Raji (cell line): Measurements from ENCODE around the gene TAF1C.

Source experiments
- POLR2A ChIP-seq: IDR thresholded peaks from 2 replicates; pipeline ENCODE4 v1.6.1; 2011; ENCODE audit warnings: low read depth, low read length, control low read depth; ENCODE audit not compliant: insufficient read depth

The TAF1C gene

GRCh38 chr16:84196101-84196500, 9.2 kb upstream of the TAF1C start:
- no peak for TF ChIP-seq POLR2A

DNA sequence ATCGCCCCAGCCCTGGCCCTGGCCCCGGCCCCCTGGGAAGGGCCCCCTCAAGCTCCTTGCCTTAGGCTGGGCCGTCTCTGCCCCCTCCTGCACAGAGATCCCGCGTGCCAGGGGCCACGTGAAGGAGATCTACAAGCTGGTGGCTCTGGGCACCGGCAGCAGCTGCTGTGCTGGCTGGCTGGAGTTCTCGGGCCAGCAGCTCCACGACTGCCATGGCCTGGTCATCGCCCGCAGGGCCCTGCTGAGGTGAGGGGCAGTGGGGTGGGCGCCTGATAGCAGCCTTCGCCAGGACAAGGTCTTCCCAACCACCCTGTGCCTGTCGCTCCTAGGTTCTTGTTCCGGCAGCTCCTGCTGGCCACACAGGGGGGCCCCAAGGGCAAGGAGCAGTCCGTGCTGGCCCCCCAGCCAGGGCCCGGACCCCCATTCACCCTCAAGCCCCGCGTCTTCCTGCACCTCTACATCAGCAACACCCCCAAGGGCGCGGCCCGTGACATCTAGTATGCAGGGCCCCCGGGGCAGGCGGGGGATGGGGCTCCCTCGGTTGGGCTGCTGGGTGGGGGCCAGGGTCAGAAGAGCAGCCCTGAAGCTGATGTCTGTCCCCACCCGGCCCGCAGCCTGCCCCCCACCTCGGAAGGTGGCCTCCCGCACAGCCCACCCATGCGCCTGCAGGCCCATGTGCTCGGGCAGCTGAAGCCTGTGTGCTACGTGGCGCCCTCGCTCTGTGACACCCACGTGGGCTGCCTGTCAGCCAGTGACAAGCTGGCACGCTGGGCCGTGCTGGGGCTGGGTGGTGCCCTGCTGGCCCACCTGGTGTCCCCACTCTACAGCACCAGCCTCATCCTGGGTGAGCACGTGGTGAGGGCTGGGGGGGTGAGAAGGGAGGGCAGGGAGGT, 8.6 kb upstream of the TAF1C start:
- no peak for TF ChIP-seq POLR2A

DNA sequence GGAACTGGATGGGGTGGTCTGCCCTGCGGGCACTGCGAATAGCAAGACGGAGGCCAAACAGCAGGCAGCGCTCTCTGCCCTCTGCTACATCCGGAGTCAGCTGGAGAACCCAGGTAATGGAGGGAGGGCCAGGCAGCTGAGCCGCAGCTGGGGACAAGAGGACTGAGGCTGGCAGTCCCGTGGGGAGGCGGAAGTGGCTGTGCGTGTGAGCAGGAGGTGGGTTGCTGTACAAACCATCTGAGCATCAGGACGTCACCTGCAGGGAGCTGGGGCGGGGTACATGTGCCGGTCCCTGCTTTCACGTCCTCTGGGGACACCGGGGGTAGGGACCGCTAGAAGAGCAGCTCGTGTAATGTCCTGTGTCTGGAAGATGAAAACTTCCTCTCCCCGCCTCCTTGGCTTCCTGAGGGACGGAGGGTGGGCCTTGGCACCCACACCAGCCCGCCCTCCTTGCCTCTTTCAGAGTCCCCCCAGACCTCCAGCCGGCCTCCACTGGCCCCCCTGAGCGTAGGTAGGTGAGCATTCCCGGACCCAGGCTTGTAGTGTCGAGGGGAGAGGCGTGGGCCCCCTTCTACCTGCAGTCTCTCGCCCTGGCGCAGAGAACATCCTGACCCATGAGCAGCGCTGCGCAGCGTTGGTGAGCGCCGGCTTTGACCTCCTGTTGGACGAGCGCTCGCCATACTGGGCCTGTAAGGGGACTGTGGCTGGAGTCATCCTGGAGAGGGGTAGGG, 7.8 kb upstream of the TAF1C start:
- no peak for TF ChIP-seq POLR2A

DNA sequence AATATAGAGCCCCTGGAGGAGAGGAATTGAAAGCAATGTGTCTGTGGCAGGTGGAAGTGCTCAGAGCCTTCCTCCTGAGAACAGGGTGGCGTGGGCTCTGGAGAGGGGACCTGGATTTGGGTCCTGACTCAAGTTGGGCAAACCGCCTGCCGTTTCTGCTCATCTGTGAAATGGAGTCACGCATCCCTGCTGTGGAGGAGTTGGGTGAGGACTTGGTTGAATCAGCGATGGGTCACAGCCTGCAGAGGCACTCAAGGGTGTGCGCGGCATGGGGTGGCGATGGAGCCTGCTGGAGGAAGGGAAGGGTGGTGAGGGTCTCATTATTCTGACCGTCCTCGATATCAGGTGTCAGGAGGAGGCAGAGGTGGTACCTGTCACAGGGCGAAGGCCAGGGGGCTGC, 7.2 kb upstream of the TAF1C start:
- TF ChIP-seq POLR2A: no peak

- no peak for TF ChIP-seq POLR2A
Observed at GRCh38 chr16:84193480-84193879, 6.6 kb upstream of the TAF1C start.

DNA sequence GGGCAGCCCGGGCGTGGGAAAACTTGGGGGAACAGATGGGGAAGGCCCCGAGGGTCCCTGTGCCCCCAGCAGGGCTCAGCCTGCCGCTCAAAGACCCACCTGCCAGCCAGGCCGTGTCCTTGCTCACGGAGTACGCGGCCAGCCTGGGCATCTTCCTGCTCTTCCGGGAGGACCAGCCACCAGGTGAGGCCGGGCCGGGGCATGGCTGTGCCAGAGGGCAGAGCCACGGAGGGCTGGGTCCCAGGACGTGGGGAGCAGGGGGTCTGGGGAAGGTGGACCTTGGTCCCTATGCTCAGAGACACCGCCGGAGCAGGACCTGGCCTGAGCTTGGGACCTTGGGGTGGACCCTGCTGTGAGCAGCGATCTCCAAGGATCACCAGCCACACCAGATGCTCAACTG, 4.6 kb upstream of the TAF1C start:
- no peak for TF ChIP-seq POLR2A

- TF ChIP-seq POLR2A: no peak
Observed at GRCh38 chr16:84190731-84191388, 4.0 kb upstream of the TAF1C start, which contains the start of gene ADAD2. TSS of gene ADAD2 (plus strand) at chr16:84191157. CDS start at chr16:84191231, 74 bp downstream.

GRCh38 chr16:84184775-84185174, 2.1 kb downstream of the TAF1C start:
- TF ChIP-seq POLR2A: no peak

GRCh38 chr16:84183911-84184591, 2.8 kb downstream of the TAF1C start:
- no peak for TF ChIP-seq POLR2A

DNA sequence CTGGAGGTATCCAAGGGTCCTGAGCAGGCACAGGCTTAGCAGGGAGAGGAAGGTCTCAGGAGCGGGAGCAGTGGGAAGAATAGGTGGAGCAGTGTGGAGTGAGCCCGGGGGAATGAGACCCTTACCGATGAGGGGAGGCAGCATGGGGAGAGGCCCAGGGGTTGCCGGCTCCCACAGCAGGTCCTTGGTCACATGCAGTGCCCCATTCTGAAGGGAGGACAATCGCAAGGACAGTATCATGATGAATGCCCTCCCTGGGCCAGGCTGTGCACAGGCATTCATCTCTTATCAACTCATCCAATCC, 3.3 kb downstream of the TAF1C start:
- TF ChIP-seq POLR2A: no peak

GRCh38 chr16:84182680-84183571, 3.9 kb downstream of the TAF1C start:
- no peak for TF ChIP-seq POLR2A

- TF ChIP-seq POLR2A: no peak
Observed at GRCh38 chr16:84182104-84182503, 4.8 kb downstream of the TAF1C start.

DNA sequence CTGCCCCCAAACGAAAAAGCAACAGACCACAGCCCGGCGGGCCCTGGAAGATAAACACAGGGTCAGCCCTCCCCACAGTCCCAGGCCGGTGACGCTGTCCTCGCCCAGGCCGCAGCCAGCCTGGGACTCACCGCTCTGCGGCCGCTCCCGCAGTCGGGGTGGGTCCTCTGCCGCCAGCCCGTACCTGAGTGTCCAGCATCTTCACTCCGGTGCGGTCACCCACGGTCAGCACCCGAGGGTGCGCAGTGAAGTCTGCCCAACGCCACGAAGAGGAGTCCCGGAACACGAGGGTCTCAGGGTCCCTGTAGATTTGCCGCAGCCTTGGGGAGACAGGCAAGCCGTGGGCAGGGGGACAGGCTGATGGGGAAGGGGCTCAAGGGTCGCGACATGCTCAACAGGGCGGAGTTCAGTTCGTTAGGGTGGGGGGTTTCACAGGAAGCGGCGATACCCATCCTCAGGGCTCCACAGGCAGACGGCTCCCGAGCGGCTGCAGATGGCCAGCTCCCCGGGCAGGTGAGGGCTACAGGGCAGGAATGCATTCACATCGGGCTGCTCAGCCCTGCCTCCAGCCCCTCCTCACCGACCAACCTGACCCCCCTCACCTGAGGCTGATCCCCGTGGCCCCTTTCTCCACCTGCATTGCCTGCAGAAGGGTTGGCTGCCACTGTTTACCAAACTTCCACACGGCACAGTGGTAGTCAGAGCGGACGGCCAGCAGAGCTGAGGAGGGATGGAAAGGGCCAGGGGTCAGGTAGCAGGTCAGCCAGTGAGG, 5.5 kb downstream of the TAF1C start:
- no peak for TF ChIP-seq POLR2A

- no peak for TF ChIP-seq POLR2A
Observed at GRCh38 chr16:84180519-84181140, 6.2 kb downstream of the TAF1C start.
